Stimulated activated CD8-positive, alpha-beta memory T cell treated with anti-CD3 and anti-CD28 coated beads, Interleukin-4, amount 100 ng/mL, for 48 hours (primary cell): ENCODE results near the gene CNOT8.
"Not testable (repeated sequence)": the region's sequence is repeated elsewhere in the genome, so short reads cannot be mapped to it uniquely, and the experiment has no call there.

Experiments
- DNase-seq: peaks from one replicate; pipeline ENCODE4 v3.0.0-alpha.2; 2020

Gene CNOT8

DNA sequence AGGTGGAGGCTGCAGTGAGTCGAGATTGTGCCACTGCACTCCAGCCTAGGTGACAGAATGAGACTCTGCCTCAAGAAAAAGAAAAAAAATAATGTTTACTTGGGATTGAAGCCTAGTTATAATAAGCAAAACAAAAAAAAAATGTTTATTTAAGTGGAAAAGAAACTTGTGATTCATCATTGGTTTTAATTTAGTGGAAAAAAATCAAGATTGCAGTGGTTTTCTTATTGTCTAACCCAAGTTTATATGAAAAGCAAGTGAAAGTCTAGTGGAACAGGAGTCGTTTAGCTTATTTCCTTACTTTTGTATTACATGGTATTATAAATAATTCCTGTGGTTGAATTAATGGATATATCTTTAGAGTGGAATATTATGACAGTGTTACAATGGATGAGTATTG is 8.4 kb downstream of the CNOT8 start:
- DNase-seq, result no peak

DNA sequence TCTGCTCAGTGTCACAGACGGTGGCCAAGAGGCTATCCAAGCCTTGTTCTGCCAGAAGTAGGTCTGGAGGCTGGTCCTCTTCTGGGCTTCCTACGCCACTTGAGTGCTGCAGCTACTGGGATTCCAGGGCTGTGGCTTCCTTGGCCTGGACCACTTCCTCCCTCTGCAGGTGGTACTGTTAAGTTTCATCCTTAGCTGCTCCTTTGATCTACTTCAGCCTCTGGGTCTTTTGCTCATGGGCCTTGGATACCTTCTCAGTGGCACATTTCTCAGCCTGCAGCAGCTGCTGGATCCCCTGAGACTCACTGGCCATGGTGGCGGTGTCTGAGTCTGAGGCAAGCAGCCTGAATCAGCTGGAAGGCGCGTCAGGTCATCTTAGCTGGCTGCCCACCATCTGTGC is 10.3 kb downstream of the CNOT8 start:
- no peak for DNase-seq

DNA sequence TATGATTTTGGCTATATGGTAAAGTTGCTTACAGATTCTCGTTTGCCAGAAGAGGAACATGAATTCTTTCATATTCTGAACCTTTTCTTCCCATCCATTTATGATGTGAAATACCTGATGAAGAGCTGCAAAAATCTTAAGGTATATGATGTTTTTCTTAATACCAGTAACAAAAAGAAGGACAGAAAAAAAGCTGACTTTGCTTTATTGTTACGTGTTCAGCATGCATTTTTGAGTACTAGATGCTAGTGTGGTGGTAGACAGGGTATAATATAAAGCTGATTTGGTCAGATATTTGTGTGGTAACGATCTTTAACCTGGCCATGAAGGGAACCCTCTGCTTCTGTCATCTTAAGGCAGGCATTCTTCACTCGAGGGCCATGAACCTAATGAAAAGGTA is 13.3 kb downstream of the CNOT8 start:
- DNase-seq, result no peak

DNA sequence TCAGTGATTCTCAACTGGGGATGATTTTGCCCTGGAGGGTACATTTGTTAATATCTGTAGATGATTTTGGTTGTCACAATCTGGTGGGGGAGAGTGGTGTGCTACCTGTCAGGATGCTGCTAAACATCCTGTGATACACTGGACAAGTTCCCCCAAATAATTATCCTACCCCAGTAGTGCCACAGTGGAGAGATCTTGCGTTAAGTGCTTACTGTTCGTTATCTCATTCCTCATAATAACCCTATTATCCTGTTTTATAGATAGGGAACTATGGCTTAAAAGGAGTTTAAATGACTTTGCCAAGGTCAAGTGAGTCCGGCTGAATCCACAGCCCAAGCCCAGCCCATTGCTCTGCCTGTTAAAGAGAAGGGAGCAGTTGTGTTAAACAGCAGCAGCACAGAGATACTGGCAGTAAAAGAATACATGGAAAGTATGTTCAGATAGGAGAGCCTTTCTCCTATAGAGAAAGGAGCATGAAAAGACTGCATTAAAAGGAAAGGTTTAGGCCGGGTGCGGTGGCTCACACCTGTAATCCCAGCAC is 15.4 kb downstream of the CNOT8 start:
- DNase-seq, result no peak

- no peak for DNase-seq
Measured at GRCh38 chr5:154878642-154879335, 20.4 kb downstream of the CNOT8 start.

DNA sequence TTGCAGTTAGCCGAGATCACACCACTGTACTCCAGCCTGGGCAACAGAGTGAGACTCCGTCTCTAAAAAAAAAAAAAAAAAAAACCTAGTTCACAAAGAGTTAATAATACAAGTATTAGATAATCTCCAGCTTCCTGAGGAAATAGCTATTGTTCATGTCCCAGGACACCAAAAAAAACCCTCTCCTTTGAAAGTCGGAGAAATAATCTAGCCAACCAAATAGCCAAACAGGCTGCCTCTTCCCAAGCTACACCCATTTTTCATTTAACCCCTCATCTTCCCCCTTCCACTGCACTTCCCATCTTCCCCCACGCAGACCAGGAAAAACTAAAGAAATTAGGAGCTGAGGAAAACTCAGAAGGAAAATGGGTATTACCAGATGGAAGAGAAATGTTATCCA is 23.6 kb downstream of the CNOT8 start:
- DNase-seq, result no peak

GRCh38 chr5:154884424-154884823 is 26.0 kb downstream of the CNOT8 start:
- no peak for DNase-seq

GRCh38 chr5:154885439-154885838 is 27.0 kb downstream of the CNOT8 start:
- DNase-seq, result no peak

DNA sequence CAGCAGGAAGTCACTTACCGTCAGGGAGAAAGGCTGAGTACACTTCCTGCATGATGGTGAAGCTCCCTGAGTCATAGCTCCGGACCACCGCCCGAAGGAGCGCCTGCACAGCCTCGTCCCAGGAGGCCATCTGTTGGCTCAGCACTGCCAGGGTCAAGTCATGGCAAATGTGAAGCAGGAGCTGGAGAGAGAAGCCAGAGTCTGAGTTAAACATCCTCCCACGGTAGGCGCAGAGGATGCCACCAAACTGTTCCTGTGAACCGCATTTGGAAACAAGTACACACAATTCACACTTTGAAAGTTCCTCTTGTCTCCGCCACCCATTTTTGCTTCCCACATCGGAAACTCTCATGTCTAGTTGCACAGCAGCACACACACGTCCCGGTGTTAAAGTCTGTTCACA is 33.9 kb downstream of the CNOT8 start:
- no peak for DNase-seq

- DNase-seq, result no peak
Measured at GRCh38 chr5:154893381-154893780, 35.0 kb downstream of the CNOT8 start.

DNA sequence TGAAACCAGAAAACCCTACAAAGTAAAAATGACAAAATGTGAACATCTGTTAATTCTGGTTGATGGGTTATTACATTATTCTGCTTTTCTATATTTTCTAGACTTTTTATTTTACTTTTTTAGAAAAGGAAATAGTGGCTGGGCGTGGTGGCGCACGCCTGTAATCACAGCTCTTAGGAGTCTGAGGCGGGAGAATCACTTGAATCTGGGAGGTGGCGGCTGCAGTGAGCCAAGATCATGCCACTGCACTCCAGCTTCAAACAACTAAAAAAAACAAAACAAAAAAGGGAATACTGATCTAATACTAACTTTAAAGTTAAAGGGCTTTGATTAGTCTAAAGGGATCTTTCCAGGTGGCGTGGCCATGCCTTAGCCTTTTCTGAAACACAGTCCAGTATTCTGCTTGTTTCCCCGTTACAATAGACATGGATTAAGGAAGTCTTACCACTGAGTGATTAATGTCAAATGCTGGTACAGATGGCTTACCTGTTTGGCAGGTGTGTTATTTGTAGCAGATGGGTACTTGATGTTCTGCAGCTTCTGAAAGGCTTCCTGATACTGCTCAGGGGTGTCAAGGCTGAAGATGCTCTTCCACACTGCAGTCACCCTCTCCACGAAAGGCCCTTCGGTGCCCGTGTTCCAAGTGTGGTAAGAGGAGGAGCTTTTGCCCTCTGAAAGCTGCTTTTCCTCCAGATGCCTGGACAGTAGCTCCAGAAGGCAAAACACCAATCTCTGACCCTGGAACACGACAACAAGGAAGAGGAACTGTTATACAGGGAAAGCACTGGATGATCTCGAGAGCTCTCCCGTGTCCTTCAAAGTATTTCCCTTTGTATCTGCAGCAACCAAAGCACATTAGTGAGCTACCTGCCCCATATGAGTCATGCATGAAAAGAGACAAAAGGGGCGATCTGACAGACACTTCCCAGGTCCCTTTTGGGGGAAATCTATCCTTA is 37.5 kb downstream of the CNOT8 start:
- DNase-seq, result no peak

DNA sequence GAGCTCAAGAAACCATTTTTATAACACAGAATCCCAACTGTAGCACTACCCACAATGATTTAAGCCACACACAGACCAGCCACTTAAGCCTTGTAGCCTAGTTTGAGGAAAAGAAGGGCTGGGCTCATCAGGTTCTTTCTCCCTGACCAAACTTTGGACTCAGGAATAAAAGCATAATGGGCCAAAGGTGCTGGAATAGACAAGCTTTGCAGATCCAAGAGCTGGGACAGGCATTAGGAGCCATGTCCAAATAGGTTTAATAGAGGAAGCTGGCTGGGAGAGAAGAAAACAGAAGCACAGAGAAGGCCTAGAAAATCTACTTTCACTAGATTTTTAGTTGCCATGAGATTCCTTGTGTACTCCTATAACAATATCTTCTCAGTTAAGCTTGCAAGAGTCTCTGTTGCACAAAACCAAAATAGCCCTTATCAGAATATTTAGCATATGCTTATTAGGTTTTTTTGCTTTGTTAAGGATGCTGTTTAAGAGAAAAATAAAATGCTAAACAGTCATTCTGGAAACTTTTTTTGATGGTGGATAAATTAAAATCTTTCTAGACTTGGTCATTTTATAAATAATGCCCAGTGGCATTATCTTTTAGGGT is 38.2 kb downstream of the CNOT8 start:
- no peak for DNase-seq

DNA sequence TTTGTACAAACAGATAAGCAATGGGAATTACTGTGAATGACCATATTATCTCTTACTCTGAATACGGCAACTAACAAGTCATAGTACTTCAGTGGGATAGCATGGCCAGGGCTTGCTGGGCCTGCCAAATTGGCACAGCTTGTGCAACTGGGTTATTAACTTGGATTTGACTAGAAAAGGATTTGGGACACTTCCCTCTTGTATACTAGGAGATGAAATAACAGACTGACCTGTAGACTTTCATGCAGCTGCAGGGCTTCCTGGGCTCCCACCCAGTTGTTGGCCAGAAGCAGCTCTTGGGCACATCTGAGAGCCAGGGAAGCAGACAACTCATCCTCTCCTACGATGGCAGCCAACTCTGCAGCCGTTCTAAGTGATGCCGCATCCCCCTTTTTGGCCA is 39.8 kb downstream of the CNOT8 start:
- DNase-seq, result no peak

GRCh38 chr5:154899151-154899816 is 40.9 kb downstream of the CNOT8 start:
- no peak for DNase-seq

GRCh38 chr5:154900066-154900465 is 41.6 kb downstream of the CNOT8 start:
- no peak for DNase-seq

- DNase-seq, result no peak
Measured at GRCh38 chr5:154901276-154901675, 42.8 kb downstream of the CNOT8 start.

GRCh38 chr5:154901913-154902312 is 43.5 kb downstream of the CNOT8 start:
- DNase-seq, result no peak

- DNase-seq, result not testable (repeated sequence)
Measured at GRCh38 chr5:154905601-154906000, 47.2 kb downstream of the CNOT8 start.

- no peak for DNase-seq
Measured at GRCh38 chr5:154916874-154917273, 58.4 kb downstream of the CNOT8 start.

GRCh38 chr5:154917757-154918156 is 59.3 kb downstream of the CNOT8 start:
- DNase-seq, result no peak

DNA sequence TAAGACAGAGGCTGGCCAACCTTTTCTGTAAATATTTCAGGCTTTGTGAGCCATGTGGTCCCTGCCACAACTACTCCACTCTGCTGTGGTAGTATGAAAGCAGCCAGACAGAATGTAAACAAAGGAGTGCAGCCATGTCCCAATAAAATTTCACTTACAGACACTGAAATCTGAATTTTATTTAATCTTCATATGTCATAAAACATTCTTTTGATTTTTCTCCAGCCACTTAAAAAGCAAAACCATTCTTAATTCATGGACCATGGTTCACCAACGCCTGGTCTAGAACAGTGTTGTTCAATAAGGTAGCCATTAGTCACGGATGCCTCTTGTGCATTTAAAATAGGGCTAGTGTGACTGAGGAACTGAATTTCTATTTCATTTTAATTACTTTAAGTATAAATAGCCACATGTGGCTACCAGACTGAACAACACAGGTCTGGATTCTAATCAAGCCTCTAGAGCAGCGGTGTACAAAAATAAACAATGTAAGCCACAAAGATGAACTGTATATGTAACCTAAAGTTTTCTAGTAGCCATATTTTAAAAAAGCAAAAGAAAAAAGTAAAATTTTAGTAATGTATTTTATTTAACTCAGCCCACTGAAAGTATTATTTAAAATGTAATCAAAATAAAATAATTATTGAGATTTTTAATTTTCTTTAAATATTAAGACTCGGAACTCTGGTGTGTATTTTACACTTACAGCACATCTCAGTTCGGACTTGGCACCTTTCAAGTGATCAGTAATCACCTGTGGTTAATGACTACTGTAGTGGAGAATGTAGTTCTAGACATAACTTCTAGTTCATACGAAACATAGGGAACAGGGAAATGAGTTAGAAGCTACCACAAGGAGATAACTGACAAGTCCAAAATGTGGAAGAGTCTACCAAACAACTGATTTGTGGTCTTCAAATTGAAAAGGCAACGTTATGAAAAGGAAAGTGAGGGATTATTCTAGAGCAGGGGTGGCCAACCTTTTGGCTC is 65.3 kb downstream of the CNOT8 start:
- no peak for DNase-seq
